Upper lobe of right lung (tissue), 1 donor: ENCODE data around the gene CMTM8. TPM values are rescaled to one million over a fixed set of nuclear protein-coding genes. Genes with fewer than 3 reads are reported as not detected.

ENCODE experiments used
- ATAC-seq: fragments of 200-7000 bp; cut with Tn5 transposase; one replicate; pipeline ENCODE4 v1.9.1; 2020; ENCODE audit warnings: mild to moderate bottlenecking, moderate library complexity
- DNase-seq: peaks from one replicate; pipeline ENCODE4 v3.0.0-alpha.2; 2020
- H3K27ac ChIP-seq: fragments of 200-600 bp; one replicate; pipeline ENCODE4 v1.8.0; 2022
- H3K27me3 ChIP-seq: fragments of 200-600 bp; one replicate; pipeline ENCODE4 v1.8.0; 2022; ENCODE audit warnings: mild to moderate bottlenecking
- H3K36me3 ChIP-seq: fragments of 200-600 bp; one replicate; pipeline ENCODE4 v1.8.0; 2022
- H3K4me1 ChIP-seq: fragments of 200-600 bp; one replicate; pipeline ENCODE4 v1.8.0; 2022
- H3K4me3 ChIP-seq: fragments of 200-600 bp; one replicate; pipeline ENCODE4 v1.8.0; 2022; ENCODE audit warnings: mild to moderate bottlenecking
- H3K9me3 ChIP-seq: fragments of 200-600 bp; one replicate; pipeline ENCODE4 v1.8.0; 2022
- intact Hi-C: fragments of 100-400 bp; cut with DNase I; formaldehyde crosslinking; loops from one replicate; pipeline ENCODE4 v1.11.0; 2022
- total RNA-seq: library from RNA; stranded (reverse); fragmentation: NEBNext Ultra II Directional; extraction: Animal tissue kit (Norgen Biotek cat#: 25700); gene quantifications from one replicate; pipeline ENCODE4 v1.2.1, GENCODE V29; 2021
- TF ChIP-seq, protein P1 (sequence below): fragments of 200-600 bp; IDR thresholded peaks from one replicate; pipeline ENCODE4 v1.8.0; 2022; ENCODE audit warnings: antibody characterized with exemption
- donor health status: DM: no; HTN: yes; CAD: no; lungs with severe emphysema.

Gene CMTM8
- total RNA-seq, 1 donor from 2014 or later = 24.9 TPM

DNA sequence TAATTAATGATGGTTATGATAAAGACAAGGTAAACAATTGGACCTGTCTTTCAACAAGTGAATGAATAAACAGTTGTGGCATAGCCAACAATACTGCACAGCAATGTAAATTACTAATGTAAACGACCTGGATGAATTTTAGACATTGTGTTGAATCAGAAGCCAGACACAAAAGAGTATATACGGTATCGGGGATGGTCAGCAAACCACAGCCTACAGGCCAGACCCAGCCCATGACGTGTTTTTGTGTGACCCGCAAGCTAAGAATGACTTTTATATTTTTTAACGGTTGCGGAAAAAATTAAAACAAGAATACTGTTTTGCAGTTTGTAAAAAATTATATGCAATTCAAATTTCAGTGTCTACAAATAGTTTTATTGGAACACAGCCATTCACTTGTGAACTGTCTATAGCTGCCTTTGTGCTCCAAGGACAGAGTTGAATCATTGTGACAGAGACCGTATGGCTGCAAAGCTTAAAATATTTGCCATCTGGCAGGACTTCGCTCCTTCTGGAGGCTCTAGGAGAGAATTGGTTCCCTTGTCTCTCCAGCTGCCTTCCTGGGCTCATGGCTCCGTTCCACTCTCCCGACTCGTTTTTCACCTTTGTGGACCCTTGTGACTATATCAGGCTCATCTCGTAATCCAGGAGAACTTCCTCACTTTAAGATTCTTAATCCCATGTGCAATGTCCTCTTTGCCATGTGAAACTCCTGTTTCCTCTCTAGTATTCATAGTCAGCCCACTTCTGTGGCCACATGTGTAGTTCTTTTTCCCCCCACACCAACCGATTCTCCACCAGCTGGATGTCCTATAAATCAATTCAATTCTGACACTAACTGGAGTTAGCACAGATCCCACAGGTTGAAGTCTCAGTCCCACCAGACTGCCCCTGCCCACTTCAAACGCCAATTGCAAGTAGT, 72.7 kb downstream of the CMTM8 start:
- H3K27me3 ChIP-seq = no peaks in the 10 kb centered on the region
- intact Hi-C loops = no loop called here
- no peak for DNase-seq
- H3K4me1 ChIP-seq = no peaks in the 10 kb centered on the region
- ATAC-seq = no peak
- TF ChIP-seq, protein P1, sequence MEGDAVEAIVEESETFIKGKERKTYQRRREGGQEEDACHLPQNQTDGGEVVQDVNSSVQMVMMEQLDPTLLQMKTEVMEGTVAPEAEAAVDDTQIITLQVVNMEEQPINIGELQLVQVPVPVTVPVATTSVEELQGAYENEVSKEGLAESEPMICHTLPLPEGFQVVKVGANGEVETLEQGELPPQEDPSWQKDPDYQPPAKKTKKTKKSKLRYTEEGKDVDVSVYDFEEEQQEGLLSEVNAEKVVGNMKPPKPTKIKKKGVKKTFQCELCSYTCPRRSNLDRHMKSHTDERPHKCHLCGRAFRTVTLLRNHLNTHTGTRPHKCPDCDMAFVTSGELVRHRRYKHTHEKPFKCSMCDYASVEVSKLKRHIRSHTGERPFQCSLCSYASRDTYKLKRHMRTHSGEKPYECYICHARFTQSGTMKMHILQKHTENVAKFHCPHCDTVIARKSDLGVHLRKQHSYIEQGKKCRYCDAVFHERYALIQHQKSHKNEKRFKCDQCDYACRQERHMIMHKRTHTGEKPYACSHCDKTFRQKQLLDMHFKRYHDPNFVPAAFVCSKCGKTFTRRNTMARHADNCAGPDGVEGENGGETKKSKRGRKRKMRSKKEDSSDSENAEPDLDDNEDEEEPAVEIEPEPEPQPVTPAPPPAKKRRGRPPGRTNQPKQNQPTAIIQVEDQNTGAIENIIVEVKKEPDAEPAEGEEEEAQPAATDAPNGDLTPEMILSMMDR = no peak
- H3K36me3 ChIP-seq = no peaks in the 10 kb centered on the region
- no peak overlapping the region for H3K27ac ChIP-seq
- H3K9me3 ChIP-seq = no peaks in the 10 kb centered on the region
- no peak overlapping the region for H3K4me3 ChIP-seq

DNA sequence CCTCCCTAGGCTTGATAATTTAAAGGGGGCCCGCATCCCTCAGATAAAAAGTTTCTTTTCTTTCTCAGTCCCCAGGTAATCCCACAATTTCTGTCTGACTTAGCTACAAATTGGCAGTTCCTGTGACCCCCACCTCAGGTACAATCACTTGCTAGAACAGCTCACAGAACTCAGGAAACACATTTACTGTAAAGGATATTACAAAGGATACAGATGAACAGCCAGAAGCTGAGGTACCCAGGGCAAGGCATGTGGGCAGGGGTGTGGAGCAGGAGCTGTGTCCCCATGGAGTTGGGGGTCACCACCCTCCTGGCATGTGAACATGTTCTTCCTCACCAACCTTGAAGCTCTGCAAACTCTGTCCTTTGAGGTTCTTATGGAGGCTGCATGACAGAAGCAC, 73.8 kb downstream of the CMTM8 start:
- ATAC-seq (no peak), DNase-seq (no peak)
- Histone ChIP-seq H3K27ac (no peak overlapping the region), H3K36me3 (no peaks in the 10 kb centered on the region), H3K9me3 (no peaks in the 10 kb centered on the region), H3K4me3 (no peak overlapping the region), H3K4me1 (no peaks in the 10 kb centered on the region), H3K27me3 (no peaks in the 10 kb centered on the region)
- TF ChIP-seq, protein P1 = no peak
- intact Hi-C loops = no loop called here

DNA sequence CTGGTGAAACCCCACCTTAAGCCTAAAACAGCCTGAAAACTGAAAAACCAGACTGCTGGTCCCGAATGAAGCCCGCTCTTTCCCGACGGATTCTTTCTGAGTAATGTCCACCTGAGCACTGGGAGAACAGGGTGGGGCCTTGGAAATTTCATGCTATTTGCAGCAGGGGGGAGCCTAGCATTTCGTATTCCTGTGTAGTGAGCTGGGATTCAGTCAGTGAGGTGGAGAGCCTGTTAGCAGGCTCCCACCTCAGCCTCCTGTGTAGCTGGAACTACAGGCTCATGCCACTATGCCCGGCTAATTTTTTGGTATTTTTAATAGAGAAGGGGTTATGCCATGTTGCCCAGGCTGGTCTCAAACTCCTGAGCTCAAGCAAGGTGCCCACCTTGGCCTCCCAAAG, 74.7 kb downstream of the CMTM8 start:
- Histone ChIP-seq H3K4me3 (no peak overlapping the region), H3K4me1 (no peaks in the 10 kb centered on the region), H3K27me3 (no peaks in the 10 kb centered on the region), H3K9me3 (no peaks in the 10 kb centered on the region), H3K27ac (no peak overlapping the region), H3K36me3 (no peaks in the 10 kb centered on the region)
- TF ChIP-seq, protein P1 = no peak
- DNase-seq (no peak), ATAC-seq (no peak)
- intact Hi-C loops = no loop called here

DNA sequence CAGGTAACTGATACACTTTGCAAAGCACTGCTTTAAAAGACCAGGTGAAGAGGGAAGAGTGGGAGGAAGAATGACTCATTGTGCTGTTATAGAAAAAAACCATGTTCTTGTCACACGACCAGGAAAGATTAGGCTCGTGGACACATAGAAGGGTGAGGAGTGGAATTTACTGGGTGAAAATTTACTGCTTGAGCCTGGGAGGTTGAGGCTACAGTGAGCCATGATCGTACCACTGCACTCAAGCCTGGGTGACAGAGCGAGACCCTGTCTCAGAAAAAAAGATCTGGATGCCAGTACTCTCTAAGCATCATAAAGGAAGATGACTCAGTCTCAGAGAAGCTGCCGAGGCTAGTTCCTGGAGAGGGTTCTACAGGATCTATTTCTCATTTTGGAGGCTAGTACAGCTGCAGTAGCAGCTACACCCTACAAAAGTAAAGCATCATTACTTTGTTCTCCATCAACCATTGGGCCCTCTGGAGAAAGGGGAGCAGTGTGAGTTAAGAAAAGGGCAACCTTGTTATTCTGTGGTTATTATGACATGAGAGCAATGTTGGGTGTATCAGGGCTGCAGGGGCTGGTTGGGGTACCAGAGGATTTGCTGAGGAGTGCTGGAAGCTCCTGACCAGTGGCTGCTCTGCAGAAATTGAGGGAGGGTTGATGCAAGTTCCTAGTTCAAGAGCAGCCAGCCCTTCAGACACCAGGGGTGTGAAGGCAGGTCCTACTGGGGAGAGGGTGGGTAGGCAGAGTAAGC, 75.4 kb downstream of the CMTM8 start:
- Histone ChIP-seq H3K27ac (no peak overlapping the region), H3K4me3 (no peak overlapping the region), H3K27me3 (no peaks in the 10 kb centered on the region), H3K4me1 (no peaks in the 10 kb centered on the region), H3K9me3 (no peaks in the 10 kb centered on the region), H3K36me3 (no peaks in the 10 kb centered on the region)
- DNase-seq = no peak
- ATAC-seq = peak; percentile 72
- intact Hi-C loops = no loop called here
- TF ChIP-seq, protein P1 = no peak

DNA sequence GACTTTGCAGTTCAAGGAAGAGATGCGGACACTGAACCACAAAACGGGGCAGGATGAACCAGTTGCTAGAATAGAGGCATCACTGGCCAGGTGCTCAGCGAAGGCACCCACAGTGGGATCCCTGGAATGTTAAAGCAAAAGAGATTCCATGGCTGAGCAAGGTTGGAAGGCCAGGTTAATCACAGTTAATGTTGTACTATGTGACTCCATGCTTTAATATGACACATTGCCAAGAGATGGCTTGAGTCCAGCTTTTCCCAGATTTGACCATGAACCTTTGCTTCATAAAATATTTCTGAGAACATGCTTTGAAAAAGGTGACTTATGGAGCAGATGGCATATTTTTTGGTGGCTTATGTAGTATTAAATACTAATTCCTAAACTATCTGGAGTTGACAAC, 77.0 kb downstream of the CMTM8 start:
- H3K4me3 ChIP-seq = no peak overlapping the region
- H3K36me3 ChIP-seq = no peaks in the 10 kb centered on the region
- DNase-seq = no peak
- no peak for ATAC-seq
- no peaks in the 10 kb centered on the region for H3K4me1 ChIP-seq
- no peaks in the 10 kb centered on the region for H3K9me3 ChIP-seq
- no peaks in the 10 kb centered on the region for H3K27me3 ChIP-seq
- TF ChIP-seq, protein P1 = no peak
- intact Hi-C loops = no loop called here
- H3K27ac ChIP-seq = no peak overlapping the region
